ENCODE data around the gene DGKI. TPM values are rescaled to one million over a fixed set of nuclear protein-coding genes. Genes with fewer than 3 reads are reported as not detected.
"Not testable (repeated sequence)": the region's sequence is repeated elsewhere in the genome, so short reads cannot be mapped to it uniquely, and the experiment has no call there.

The DGKI gene
- total and polyA plus RNA-seq, 9 of the 15 experiments (the other 6 are each of a cell fraction or from before 2014, with no cell fraction given): 0.11 to 0.54 (median 0.15) TPM; not detected in 5

GRCh38 chr7:137449016-137449415 lies 397.8 kb downstream of the DGKI start (continued):
- no peak for TF ChIP-seq WHSC1 (IDR thresholded peaks at IDR 0.05; ENCODE audit: low read length)
- no peak for TF ChIP-seq BCOR (IDR thresholded peaks at IDR 0.05)

- POLR2A ChIA-PET; FAIRE-seq; H2AFZ ChIP-seq (ENCODE audit: low read depth, low read length); H3K27me3 ChIP-seq (ENCODE audit: control insufficient read depth in 2 of 2, insufficient read depth in 2 of 2, low read length in 2 of 2); BruUV-seq (replicated peaks); DNase-seq (ENCODE audit: extremely low read depth in 1 of 4, low spot score in 3 of 4); H4K20me1 ChIP-seq (replicated peaks; ENCODE audit: control insufficient read depth, insufficient read depth, low read length); in situ Hi-C loops (cut with MboI); H3K9me1 ChIP-seq (ENCODE audit: control insufficient read depth, insufficient read depth, low read length); CTCF ChIA-PET (ENCODE audit: low intra/inter-chr PET ratio); H3K27ac ChIP-seq (ENCODE audit: extremely low read depth, low read depth, low read length); H3K79me2 ChIP-seq (ENCODE audit: control insufficient read depth, insufficient read depth, low read length); H3K4me2 ChIP-seq (ENCODE audit: insufficient read depth, low read length); H3K9ac ChIP-seq (ENCODE audit: insufficient read depth in 1 of 2, low read depth in 2 of 2, low read length in 2 of 2); H3K9me3 ChIP-seq (replicated peaks; ENCODE audit: control insufficient read depth, insufficient read depth, low read depth, low read length); H3K4me3 ChIP-seq; H3K36me3 ChIP-seq (ENCODE audit: control insufficient read depth, insufficient read depth, low read length); H3K4me1 ChIP-seq (replicated peaks in 1 of 2; ENCODE audit: control insufficient read depth in 2 of 2, insufficient read depth in 2 of 2, low read length in 2 of 2); intact Hi-C loops (cut with micrococcal nuclease); ATAC-seq: not testable (repeated sequence)
- TF ChIP-seq PCBP1 (IDR thresholded peaks at IDR 0.05; ENCODE audit: low read depth, low read length, poor library complexity, severe bottlenecking): peak; percentile 52
- 12% methylated on average over 1 of the region's 1 CpG for WGBS (ENCODE audit: insufficient coverage, low coverage, missing lambda C conversion rate)
These were observed 398.2 kb downstream of the DGKI start for GRCh38 chr7:137448572-137448971.

- DNase-seq (ENCODE audit: extremely low read depth in 1 of 4, low spot score in 3 of 4) (no peak), FAIRE-seq (no peak), ATAC-seq (no peak)
- Histone ChIP-seq H3K9ac (ENCODE audit: insufficient read depth in 1 of 2, low read depth in 2 of 2, low read length in 2 of 2) (no peak overlapping the region), H3K4me2 (ENCODE audit: insufficient read depth, low read length) (no peak overlapping the region), H3K79me2 (ENCODE audit: control insufficient read depth, insufficient read depth, low read length) (no peaks in the 10 kb centered on the region), H3K9me1 (ENCODE audit: control insufficient read depth, insufficient read depth, low read length) (no peaks in the 10 kb centered on the region), H3K4me3 (no peak overlapping the region), H3K36me3 (ENCODE audit: control insufficient read depth, insufficient read depth, low read length) (no peaks in the 10 kb centered on the region), H3K27ac (ENCODE audit: extremely low read depth, low read depth, low read length) (no peak overlapping the region), H3K4me1 (replicated peaks in 1 of 2; ENCODE audit: control insufficient read depth in 2 of 2, insufficient read depth in 2 of 2, low read length in 2 of 2) (no peaks in the 10 kb centered on the region), H4K20me1 (replicated peaks; ENCODE audit: control insufficient read depth, insufficient read depth, low read length) (no peaks in the 10 kb centered on the region), H2AFZ (ENCODE audit: low read depth, low read length) (no peak overlapping the region), H3K27me3 (ENCODE audit: control insufficient read depth in 2 of 2, insufficient read depth in 2 of 2, low read length in 2 of 2) (no peaks in the 10 kb centered on the region), H3K9me3 (replicated peaks; ENCODE audit: control insufficient read depth, insufficient read depth, low read depth, low read length) (no peaks in the 10 kb centered on the region)
- TF ChIP-seq ZNF589 (CRISPR knock-in tag; IDR thresholded peaks at IDR 0.05; ENCODE audit: low read depth) (no peak), MTA3 (IDR thresholded peaks at IDR 0.05; ENCODE audit: borderline replicate concordance) (no peak), SMARCA5 (IDR thresholded peaks at IDR 0.05) (no peak), HLTF (IDR thresholded peaks at IDR 0.05) (no peak), CEBPG (CRISPR knock-in tag; IDR thresholded peaks at IDR 0.05) (no peak), CEBPG (tag; conservative IDR thresholded peaks at IDR 0.05 in 1 of 2, IDR thresholded peaks at IDR 0.05 in 1 of 2) (no peak), ZBTB2 (IDR thresholded peaks at IDR 0.05) (no peak), ARHGAP35 (IDR thresholded peaks at IDR 0.05; ENCODE audit: partially characterized antibody) (no peak), ETV1 (tag; conservative IDR thresholded peaks at IDR 0.05; ENCODE audit: low read depth) (no peak), POLR2A (conservative IDR thresholded peaks at IDR 0.05) (no peak)
- intact Hi-C loops (cut with micrococcal nuclease): no loop called here
- in situ Hi-C loops (cut with MboI): no loop called here
- 0% methylated on average over 3 of the region's 3 CpGs for WGBS (ENCODE audit: insufficient coverage, low coverage, missing lambda C conversion rate)
- no TSS peak for BruUV-seq (replicated peaks)
- ChIA-PET CTCF (ENCODE audit: low intra/inter-chr PET ratio) (no interaction called here), POLR2A (interaction anchor here (1.5 kb wide), 1 partner anchor 22 kb away, joined by 3 read pairs; no protein-coding TSS in a partner anchor)
These were observed 400.7 kb downstream of the DGKI start for GRCh38 chr7:137446025-137446424.
